ENCODE results near the gene RNASE1.

RNASE1 gene

GRCh38 chr14:20751963-20752562 lies 50.6 kb downstream of the RNASE1 start:
- H3K9ac ChIP-seq (ENCODE audit: low read depth in 1 of 2, low read length in 2 of 2) = no peak overlapping the region
- H3K4me3 ChIP-seq (ENCODE audit: low read length in 2 of 2) = no peak overlapping the region
- H3K27me3 ChIP-seq (ENCODE audit: control insufficient read depth in 2 of 2, insufficient read depth in 2 of 2, low read length in 2 of 2) = no peaks in the 10 kb centered on the region
- H3K9me3 ChIP-seq (ENCODE audit: control insufficient read depth in 2 of 2, low read length in 2 of 2) = peaks cover 0 to 3% of the 10 kb centered on the region in 2 donors
- H3K27ac ChIP-seq (ENCODE audit: low read depth in 2 of 2, low read length in 2 of 2) = no peak overlapping the region
- peaks cover 0 to 6% of the 10 kb centered on the region in 2 donors for H3K4me1 ChIP-seq (ENCODE audit: control insufficient read depth in 2 of 2, insufficient read depth in 2 of 2, low read length in 2 of 2)
- H3K36me3 ChIP-seq (ENCODE audit: control insufficient read depth in 2 of 2, insufficient read depth in 2 of 2, low read length in 2 of 2) = no peaks in the 10 kb centered on the region
